ENCODE measurements around the gene UGT1A10.

- TF ChIP-seq CTCF (IDR thresholded peaks at IDR 0.05): no peak
- TF ChIP-seq POLR2A (IDR thresholded peaks at IDR 0.05): no peak
- TF ChIP-seq EP300 (IDR thresholded peaks at IDR 0.05): no peak
These were observed 131.8 kb downstream of the UGT1A10 start for GRCh38 chr2:233768076-233768475.

Data from tibial nerve (tissue), 4 donors.